Measurements from ENCODE around the gene PPFIA4.
"Not testable (repeated sequence)": the region's sequence is repeated elsewhere in the genome, so short reads cannot be mapped to it uniquely, and the experiment has no call there.

Gene PPFIA4

GRCh38 chr1:203026031-203026665 lies at the start of gene PPFIA4:
TSS of gene PPFIA4 (plus strand) at chr1:203026491. CDS start at chr1:203039009, 12,518 bp downstream.
- peak; percentile 73 to 79 for DNase-seq

DNA sequence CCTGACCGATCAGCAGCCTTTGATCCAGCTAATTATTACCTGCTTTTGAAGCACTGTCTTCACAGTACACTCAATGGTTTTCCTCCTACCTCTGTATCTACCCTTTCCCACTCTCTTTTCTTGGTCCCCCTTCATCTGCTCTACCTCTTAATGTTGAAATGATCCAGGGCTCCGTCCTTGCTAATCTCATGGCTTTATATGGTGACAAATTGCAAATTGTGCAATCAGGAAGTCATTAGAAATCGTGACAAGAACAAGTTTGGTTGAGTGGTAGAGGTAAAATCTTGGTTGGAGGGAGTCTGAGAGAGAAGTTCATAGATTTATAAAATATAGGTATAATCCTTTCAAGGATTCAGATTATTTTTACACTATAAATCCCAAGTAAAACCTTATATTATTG lies 49.7 kb upstream of the PPFIA4 start:
- DNase-seq, result no peak

GRCh38 chr1:202979459-202979858 lies 46.8 kb upstream of the PPFIA4 start:
- no peak for DNase-seq

GRCh38 chr1:202981939-202982338 lies 44.4 kb upstream of the PPFIA4 start:
- no peak for DNase-seq

DNA sequence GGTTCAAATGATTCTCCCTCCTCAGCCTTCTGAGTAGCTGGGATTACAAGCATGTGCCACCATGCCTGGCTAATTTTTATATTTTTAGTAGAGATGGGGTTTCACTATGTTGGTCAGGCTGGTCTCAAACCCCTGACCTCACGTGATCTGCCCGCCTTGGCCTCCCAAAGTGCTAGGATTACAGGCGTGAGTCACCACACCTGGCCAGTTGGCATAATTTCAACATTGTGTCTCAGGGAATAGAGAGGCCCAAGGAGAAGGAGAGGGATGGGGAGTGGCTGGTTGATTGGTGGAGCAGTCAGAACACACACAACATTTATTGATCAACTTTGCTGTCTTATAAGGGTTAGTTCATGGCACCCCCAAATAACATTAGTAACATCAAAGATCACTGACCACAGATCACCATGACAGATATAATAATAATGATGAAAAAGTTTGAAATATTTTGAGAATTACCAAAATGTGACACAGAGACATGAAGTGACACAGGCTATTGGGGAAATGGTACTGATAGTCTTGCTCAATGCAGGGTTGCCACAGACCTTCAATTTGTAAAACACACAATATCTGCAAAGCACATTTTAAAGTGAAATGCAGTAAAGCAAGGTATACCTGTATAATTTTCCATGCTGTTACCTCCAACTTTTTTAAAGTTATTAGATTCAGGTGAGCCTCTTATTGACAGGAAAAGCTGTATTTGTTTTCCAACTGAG lies 43.4 kb upstream of the PPFIA4 start:
- no peak for DNase-seq

- not testable (repeated sequence) for DNase-seq
Observed at GRCh38 chr1:202986120-202986519, 40.2 kb upstream of the PPFIA4 start.

DNA sequence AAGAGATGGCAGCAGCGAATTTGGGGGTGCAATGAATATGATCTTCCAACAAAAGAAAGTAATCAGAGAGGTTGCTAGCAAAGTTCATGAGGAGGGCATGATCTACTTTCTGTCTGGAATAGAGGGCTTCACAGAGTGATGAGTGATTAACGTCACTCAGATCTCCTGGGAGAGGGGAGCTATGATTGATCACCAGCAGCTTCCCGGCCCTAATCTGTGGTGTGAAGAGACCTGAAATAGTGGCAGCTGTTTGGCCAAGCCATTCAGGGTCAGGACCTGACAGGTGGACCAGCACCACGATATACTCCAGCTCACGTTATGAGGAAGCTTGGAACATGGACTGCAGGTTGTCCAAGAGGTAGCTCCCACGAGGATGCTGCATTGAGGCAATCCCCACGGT lies 39.0 kb upstream of the PPFIA4 start:
- no peak for DNase-seq

GRCh38 chr1:202987922-202988583 lies 38.2 kb upstream of the PPFIA4 start:
- no peak for DNase-seq

DNA sequence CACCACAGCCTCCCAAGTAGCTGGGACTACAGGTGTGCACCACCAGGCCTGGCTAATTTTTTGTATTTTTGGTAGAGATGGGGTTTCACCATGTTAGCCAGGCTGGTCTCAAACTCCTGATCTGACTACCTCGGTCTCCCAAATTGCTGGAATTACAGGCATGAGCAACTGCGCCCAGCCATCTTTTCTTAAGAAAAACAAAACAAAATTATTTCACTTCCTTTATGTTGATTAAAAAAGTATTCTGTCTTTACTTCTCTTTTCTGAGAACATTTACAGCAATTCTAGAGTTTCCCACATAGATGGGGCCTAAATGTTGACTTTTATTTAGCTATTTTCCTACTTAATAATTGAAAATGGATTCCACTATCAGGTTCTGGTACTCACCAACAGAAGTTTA lies 36.4 kb upstream of the PPFIA4 start:
- no peak for DNase-seq

- no peak for DNase-seq
Observed at GRCh38 chr1:202991112-202991511, 35.2 kb upstream of the PPFIA4 start.

DNA sequence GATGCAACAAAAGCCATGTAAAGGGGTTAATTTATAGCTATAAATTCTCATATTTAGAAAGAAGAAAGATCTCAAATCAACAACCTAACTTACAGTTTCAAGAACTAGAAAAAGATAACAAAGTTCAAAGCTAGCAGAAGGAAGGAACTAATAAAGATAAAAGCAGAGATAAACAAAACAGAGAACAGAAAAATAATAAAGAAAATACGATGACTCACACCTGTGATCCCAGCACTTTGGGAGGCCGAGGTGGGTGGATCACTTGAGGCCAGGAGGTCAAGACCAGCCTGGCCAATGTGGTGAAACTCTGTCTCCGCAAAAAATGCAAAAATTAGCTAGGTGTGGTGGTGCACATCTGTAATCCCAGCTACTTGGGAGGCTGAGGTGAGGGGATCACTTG lies 31.5 kb upstream of the PPFIA4 start:
- no peak for DNase-seq

DNA sequence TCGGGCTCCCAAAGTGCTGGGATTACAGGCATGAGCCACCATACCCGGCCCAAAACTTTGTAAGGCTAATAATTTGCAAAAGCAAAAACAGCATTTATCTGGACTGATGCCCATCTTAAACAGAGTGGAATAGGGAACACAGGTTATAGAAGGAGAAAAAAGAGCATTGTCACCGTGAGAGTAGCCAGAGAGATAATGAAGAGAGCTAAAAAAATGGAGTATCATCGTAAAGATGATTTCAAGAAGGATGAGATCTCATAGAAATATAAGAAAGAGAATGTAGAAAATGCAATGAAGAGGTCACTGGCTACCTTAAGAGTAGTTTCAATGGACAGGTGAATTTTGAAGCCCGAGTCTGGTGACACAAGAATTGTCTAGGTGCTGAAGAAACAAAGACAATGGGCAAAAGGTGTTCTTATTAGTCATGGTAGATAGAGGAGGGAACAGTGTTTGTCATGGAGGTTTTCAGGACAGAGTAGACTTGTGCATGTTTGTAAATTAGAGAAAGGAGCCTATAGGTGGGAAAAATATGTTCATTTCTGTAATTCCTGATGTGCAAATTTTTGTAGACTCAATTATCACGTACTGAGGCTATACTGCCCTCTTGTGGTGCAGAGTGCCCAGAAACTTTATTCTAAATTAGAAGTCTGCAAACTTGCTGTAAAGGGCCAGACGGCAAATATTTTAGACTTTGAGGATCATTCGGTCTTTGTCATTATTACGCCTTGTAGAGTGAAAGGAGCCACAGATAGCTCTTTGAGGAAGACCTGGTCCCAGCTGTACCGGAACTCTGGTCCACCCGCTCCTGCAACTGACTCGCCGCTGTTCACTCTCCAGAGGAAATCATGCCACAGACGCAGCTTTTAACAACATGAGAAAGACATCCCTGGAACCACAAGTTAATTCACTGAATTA lies 27.2 kb upstream of the PPFIA4 start:
- DNase-seq, result peak; percentile 49 to 59

DNA sequence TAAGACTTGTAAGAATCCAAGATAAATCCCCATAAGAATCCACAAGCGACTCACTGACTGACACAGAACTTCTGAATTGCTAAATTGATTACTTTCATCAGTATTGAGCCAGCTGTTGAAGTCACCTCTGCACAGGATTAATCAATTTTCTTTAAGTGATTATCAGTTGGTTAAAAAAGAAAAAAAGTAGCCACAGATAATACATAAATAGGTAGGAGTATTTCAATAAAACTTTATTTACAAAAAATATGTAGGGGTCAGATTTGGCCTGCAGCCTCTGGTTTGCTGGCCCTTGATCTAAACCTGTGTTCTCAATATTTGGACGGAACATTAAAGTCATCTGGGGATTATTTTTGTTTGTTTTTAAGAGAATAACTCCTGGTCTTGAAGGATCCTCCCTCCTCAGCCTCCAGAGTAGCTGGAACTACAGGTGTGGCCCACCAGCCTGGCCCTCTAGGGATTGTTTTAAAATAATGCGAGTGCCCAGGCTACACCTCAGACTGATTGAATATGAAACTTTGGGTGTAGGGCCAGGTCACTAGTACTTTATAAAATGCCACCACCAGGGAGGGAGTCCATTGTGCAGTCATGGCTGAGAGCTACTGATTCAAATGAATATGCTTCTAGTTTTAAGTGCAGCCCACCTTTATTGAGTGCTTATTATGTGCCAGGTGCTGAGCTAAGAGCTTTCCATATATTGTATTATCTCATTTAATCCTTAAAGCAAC lies 25.9 kb upstream of the PPFIA4 start:
- DNase-seq, result no peak

GRCh38 chr1:203001986-203002385 lies 24.3 kb upstream of the PPFIA4 start:
- no peak for DNase-seq

- no peak for DNase-seq
Observed at GRCh38 chr1:203002951-203003350, 23.3 kb upstream of the PPFIA4 start.

- DNase-seq, result not testable (repeated sequence)
Observed at GRCh38 chr1:203005395-203006142, 20.7 kb upstream of the PPFIA4 start.

GRCh38 chr1:203006948-203007871 lies 19.1 kb upstream of the PPFIA4 start, which contains the start of gene TMEM183A:
TSS of gene TMEM183A (plus strand) at chr1:203007374. CDS start at chr1:203007466, 92 bp downstream.
- peak; percentile 94 for DNase-seq

- no peak for DNase-seq
Observed at GRCh38 chr1:203009185-203009584, 17.1 kb upstream of the PPFIA4 start.

GRCh38 chr1:203011582-203011981 lies 14.7 kb upstream of the PPFIA4 start:
- DNase-seq, result no peak

- no peak for DNase-seq
Observed at GRCh38 chr1:203017061-203017460, 9.2 kb upstream of the PPFIA4 start.
